HG03469 (cell line): Measurements from ENCODE around the gene DCTD.

Experiments used
- ATAC-seq: cut with Tn5 transposase; IDR thresholded peaks from one replicate; pipeline ENCODE4 v1.9.1; 2021; ENCODE audit warnings: mild to moderate bottlenecking, moderate library complexity, moderate number of reproducible peaks; ENCODE audit not compliant: unreplicated experiment

DCTD gene

DNA sequence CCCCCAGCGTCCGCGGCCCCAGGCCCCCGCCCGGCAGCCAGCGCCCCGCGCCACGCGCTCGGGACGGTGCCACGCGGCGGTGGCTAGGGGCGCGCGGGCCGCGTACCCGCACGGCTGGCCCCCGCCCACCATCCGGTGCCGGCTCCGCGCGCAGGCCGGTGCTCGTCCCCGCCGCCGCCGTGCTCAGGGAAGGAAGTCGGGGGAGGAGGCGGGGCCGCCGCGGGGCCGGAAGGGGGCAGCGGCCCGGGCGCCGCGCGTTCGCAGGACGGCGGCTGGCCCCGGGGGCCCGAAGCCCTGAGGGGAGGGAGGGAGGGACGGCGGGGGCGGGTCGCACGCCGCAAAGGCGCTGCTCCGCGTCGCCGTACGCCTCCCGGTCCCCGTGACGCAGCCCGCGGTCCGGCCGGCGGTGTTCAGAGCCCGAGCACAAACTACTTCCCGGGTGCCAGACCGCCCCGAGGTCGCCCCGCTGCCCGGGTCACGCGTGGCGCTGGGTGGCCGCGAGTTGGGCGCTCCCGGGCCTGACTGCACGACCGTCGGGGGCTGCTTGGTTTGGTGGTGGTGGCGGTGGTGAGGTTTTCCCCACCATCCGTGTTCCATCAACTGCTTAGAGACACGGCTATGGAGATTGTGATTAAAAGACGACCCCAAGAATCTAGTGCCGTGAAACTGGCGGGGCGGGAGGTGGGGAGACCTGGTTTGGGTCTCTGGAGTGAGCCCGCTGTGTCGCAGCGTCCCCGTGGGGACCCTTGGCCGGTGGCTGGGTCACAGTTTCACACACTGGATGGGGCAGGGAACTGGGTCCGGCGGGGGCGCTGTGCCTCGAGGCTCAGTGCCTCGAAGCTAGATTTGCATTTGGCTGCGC lies at the start of gene DCTD:
Gene DCTD, minus strand, starts transcription at position 205 of the 862 bp plus-strand sequence. CDS start 1,818 bp downstream, outside the sequence.
- peak; percentile 78 for ATAC-seq

DNA sequence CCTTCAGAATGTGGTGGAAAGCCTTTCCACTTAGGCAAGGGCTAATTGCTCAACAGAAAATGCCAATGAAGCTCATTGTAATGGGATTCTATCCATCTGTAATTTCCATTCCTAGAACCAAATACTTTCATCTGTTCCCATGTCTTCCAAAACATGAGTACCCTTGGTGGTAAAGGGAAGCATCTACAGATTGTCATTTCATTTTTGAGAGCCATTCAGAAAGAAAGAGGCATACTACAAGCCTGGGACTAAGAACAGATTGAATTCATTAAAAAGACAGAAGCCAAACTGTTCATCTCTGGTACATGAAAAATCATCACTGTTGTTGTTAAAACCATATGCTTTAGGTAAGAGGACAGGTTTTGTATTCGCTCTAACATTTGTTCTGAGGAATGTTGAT lies 43.6 kb upstream of the DCTD start:
- no peak for ATAC-seq

DNA sequence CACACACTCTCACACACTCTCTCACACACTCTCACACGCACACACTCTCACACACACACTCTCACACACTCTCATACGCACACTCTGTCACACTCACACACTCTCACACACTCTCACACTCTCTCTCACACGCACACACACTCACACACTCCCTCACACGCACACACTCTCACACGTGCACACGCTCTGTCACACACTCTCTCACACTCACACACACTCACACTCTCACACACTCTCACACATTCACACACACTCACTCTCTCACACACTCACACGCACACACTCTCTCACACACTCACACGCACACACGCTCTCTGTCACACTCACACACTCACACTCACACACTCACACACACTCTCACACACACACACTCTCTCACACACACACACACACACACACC lies 43.0 kb upstream of the DCTD start:
- ATAC-seq = no peak

DNA sequence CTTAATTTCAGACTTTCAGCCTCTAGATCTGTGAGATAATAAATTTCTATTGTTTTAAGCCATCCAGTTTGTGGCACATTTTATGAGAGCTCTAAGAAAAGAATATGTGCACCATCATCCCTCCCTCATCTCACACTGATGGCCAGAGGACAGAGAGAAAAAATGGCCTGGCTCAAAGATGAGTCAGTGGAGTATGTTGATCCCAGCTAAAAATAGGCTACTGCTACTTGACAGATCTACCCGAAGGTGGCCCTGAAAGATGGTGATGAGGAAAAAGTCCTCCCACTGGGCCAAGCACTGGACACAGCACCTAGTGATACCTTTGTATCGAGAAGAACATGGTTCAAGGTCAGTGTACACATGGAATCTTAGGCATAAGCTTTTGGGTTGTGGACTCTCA lies 38.2 kb upstream of the DCTD start:
- ATAC-seq = no peak

DNA sequence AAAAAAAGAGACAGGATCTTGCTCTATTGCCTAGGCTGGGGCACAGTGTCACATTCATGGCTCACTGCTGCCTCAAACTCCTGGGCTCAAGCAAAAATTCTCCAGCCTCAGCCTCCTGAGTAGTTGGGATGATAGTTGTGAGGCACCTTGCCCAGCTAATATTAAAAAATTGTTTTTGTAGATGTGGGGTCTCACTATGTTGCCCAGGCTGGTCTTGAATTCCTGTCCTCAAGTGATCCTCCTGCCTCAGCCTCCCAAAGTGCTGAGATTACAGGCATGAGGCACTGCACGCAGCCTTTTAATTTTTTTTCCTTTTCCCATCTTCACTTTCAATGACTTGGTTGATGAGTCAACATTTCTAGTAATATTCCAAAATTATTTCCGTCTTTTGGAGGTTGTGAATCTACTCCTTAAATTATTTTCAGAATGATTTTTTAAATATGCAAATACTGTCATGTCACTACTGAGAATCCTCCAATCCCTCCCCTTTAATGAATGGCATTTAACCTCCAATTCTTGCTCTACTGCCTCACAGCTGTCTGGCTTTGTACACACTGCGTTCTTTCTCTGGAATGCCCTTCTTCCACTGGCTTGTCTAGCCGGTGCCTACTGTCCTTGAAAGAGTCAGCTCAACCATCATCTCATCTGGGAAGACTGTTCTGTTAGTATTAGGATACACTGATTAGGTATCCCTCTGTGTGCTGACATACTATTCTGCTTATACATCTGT lies 27.5 kb upstream of the DCTD start:
- ATAC-seq = no peak

DNA sequence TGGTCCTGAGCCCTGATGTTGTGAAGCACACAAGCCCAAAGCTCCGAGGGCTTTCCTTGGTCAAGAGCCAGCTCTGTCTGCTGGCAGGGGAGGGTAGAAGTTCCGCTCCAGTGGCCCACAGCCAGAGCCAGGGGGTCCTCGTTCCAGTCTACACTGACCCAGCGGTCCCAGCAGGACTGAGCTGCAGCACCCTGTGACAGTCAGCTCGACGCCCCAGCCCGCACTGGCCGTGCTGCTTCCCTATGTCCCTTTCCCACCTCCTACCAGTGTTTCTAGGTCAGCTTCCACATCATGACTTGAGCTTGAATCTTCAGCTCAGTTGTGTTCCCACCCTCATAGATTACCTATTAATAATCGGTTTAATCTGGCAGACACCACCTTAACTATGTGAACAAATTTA lies 22.5 kb upstream of the DCTD start:
- no peak for ATAC-seq

DNA sequence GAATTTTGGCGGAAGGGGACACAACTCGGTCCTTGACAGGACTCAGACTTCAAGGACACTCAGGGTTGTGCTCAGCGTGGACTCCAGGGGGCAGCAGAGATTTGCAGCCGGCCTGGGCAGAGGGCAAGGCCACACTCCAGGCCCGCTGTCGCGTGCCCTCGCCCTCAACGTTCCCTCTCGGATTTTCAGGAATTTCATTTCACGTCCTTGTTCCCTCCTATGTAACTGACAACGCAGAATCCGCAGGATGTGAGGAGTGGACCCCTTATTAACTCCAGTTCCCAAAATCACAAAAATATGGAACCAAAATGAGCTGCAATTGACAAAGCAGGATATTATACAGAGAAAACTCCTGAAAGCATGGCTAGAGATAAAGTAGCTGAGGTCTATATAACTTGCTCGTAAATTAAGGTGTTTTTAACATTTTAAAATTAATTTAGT lies 21.0 kb upstream of the DCTD start:
- ATAC-seq = peak; percentile 95

DNA sequence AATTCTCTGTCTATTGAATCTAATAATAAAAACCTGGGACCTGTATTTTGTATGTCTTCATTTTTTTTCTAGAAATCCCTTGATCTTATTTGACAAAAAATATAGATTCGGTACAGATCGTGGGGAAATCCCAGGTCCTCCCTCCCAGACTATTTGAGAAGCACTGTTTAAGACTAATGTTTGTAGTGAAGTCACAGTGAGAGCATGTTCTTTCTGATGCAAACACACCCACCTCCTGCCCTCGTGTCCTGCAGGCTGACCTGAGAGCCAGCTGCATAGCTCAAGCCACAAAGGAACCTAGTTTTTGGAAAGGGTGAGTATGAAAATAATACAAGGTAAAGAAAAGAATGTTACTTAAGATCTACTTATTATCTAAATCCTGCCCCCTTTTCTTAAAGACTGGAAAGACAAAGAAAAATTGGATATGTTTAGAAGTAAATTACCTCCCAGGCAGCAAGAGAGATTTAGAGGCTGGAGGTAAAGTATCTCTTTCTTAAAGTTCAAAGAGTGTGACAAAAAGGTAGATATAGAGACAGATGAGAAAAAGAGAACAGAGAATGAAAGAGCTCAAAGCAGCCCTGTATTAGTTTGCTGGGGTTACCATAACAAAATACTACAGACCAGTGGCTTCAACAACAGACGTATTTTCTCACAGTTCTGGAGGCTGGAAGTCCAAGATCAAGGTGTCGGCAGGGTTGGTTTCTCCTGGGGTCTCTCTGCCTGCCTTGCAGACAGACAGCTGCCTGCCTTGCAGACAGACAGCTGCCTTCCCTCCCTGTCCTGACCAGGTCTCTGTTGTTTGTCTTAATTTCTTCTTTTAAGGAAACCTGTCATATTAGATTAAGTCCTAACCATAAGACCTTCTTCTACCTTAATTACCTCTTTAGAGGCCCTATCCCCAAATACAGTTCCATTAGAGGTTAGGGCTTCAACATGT lies 20.4 kb upstream of the DCTD start:
- no peak for ATAC-seq

DNA sequence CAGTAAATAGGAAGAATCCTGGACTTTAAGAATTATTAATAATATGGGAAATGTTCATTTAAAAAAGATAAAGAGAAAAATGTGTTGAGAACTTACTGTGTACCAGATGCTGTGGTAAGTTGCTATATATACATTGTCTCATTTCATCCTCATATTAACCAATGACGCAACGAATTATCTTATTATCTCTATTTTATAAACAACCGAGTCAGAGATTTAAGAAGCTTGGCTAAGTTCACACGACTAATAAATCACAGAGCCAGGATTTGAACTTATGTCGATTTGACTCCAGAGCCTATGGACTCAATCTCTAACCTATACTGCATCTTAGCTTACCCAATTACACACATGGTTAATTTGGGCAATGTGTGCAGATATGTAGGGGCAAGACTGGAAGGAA lies 15.5 kb upstream of the DCTD start:
- no peak for ATAC-seq

DNA sequence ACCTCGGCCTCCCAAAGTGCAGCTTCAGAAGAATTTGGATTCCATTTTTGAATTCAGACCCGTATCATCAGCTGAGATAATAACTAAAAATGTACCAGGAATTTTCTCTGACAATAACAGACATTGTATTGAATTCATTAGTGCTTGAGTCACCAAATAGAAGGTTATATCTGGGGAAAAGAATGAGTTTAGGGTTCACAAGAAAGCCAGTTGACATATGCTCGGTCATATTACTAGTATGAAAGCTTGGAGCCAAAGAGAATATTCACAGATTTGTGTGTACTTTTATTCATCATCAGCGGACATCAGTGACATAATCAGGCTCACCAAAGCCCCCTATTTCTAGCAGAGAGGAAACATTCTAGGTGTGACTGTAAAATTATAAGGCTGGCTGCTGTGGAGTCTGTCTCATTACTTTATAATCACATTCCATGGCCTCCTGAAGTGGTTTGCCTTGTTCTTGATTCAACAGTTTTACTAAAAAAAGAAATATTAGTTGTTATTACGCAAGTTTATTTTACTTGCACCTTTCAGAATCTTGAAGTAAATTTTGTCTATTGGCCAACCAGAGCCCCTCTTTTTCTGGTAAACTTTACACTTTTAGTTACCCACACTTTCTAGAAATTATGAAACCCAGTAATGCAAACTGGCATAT lies 14.6 kb upstream of the DCTD start:
- no peak for ATAC-seq

DNA sequence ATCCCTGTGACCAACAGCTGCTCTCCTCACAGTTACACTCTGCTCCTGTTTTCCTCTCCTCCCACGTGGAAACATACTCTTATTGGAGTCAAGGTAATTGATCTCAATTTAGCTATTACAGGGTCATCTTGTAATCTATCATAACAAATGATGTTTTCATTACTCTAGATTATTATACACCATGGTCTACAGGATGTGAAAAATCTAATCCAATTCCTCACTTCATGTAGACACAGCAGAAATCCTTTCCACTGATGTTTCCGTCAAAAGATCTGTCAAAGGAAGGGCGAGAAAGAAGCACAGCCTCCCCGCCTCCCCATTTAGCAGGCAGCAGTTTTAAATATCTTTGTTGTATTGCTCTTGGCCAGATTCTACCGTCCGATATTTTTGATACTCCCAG lies 13.7 kb upstream of the DCTD start:
- ATAC-seq = no peak

DNA sequence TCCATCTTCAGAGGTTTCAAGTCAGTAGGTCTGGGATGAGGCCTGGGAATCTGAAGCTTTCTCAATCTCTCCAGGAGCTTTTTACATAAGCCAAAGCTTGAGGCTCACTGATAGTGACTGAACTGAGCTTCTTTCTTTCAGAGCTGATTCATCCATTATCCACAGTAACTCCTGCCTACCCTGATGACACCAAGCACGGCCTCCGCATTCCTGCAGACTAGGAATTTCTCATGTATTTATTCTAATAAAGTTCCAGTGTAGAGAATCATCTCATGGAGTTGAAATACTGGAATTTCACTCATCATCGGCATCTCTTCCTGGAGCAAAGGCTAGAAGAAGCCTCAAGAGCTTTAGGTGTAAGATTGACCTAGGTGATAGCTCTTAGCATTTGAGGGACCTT lies 12.1 kb upstream of the DCTD start:
- ATAC-seq = no peak

DNA sequence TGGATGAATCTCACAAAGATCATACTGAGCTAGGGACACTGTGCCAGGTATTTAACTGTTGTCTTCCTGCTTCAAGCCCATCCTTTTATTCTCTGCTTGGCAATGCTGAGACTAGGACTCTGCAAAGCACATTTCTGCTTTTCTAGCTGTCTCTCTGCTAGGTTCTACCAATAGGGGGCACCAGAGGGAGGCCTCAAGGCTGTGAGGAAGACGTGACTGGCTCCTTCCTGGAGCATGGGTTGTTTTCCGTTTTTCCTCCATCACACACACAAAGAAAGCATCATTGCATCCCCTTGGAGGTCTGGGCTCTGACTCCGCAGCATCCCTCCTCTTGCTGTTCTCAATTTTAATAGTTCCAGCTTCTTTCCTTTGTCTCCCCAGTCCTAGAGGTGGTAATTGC lies 10.9 kb upstream of the DCTD start:
- no peak for ATAC-seq

DNA sequence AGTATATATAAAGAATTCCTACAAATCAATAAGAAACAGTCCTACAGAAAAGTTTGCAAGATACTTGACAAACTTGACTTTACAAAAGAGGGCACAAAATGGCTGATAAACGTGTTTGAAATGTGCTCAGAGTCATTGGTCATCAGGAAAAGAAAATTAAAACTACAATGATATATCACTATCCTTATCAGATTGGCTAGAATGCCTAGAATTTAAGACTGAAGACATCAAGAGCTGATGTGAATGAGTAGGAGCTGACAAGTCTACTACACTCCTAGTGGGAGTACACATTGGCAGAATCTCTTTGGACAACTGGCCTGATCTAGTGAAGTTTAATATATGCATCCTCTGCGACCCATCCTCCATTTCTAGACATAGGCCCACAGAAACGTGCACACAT lies 10.3 kb upstream of the DCTD start:
- no peak for ATAC-seq

DNA sequence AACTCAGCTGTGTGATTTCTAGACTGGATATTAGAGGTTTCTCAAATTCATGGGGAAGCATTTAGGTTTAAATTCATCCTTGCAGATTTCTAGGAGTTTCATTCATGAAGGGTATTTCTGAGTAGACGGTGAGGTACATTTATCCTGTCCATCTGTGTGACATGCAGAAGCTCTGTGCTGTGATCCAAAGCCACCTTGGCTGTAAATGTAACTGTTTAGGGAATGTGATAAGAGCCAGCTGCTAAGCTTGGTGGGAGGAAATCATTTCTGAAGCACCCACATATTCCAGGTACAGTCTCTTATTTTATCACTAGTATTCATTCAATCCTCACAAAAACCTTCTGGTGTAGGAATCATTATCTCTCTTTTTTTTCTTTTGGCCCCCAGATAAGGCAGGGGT lies 8.7 kb upstream of the DCTD start:
- no peak for ATAC-seq

DNA sequence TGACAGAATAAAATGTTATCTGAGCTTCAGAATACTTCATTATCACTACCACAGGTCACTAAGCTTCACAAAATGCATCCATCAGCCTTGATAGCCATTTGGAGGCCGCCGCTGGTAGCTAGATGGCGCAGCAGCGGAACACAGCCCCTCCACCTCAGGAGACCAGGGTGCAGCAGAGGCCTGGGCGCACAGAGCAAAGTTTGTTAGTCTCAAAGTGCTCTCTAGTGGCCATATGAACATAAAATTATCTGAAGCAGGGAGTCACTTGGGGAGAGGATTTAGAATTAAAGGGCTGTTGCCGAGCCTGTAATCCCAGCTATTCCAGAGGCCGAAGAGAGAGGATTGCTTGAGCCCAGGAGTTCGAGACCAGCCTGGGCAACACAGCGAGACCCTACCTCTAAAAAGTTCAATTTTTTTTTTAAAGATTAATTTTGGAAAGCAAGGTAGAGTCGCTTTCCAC lies 8.1 kb upstream of the DCTD start:
- ATAC-seq = peak; percentile 99

DNA sequence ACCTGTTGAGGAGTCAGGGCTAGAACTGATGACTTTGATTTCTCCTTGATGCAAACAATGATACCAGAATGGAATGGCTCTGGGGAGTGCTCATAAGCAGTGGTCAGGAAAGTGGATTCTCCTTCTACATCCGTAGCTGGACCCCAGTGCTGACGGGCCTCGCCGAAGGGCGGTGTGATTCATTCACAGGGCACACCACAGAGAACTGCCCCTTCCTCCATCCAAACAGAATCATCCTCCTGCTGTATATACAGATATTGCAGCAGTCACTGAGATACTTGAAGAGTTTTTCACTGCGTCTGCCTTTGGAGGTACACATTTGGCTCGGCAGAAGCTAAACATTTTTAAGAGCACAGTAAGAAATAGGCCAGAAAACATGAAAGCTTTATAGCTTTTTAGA lies 7.3 kb upstream of the DCTD start:
- no peak for ATAC-seq

DNA sequence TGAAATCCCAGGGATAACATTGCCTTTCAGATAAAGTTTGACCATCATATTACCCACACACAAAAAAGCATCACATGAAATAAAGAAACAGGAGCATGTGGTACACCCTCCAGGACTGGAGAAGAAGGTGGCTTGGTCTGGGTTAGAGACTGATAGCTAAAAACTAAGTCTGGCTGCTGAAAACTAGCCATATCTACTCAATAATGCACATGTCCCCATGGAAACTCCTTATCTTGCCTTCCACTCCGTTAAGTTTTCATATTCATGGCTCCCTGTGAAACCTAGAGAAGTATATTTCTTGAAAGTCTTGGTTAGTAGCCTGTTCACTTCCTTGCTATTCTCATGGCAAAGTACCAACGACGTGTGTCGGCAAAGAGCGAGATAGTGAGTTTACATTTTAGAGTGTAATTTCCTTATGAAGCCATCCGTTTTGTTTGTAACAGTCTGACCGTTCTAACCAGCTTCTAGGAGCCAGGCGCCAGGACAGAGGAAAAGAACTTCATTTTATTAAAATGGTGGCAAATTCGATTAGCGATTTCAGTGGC lies 6.7 kb upstream of the DCTD start:
- no peak for ATAC-seq

DNA sequence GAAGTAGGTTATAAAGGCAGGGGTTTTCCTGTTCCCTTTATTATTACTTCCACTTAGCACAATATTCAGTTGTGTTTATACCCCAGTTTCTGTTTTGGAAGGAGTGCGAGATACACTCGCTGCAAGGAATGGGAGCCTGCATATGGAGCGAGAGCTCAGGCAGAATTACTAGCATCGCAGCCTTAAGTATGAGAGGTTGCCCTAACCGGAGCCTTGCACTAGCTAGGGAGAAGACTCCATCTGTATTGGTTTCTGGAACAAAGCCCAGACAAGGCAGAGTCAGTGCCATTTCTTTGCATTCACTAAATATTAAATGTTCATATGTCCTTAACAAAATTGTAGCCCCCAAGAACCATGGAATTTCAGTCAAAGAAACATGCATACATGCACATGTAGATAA lies 6.2 kb upstream of the DCTD start:
- ATAC-seq = no peak
